CD4-positive, alpha-beta T cell treated with Interleukin-17A for 1 hour (primary cell): Measurements from ENCODE around the gene MCM8.

Source experiments
- DNase-seq: peaks from one replicate; pipeline ENCODE4 v3.0.0-alpha.2; 2020

Gene MCM8

GRCh38 chr20:5949943-5950270 is 545 bp upstream of the MCM8 start:
- DNase-seq = no peak

- DNase-seq = no peak
Observed at GRCh38 chr20:5967469-5967868, 17.0 kb downstream of the MCM8 start.

- no peak for DNase-seq
Observed at GRCh38 chr20:5968462-5968861, 18.0 kb downstream of the MCM8 start.

GRCh38 chr20:5969348-5969935 is 19.0 kb downstream of the MCM8 start:
- DNase-seq = no peak

- DNase-seq = no peak
Observed at GRCh38 chr20:5969940-5970339, 19.5 kb downstream of the MCM8 start.

GRCh38 chr20:5970381-5970780 is 19.9 kb downstream of the MCM8 start:
- no peak for DNase-seq

GRCh38 chr20:5971203-5971602 is 20.8 kb downstream of the MCM8 start:
- DNase-seq = no peak

- DNase-seq = no peak
Observed at GRCh38 chr20:5973172-5973571, 22.7 kb downstream of the MCM8 start.

- no peak for DNase-seq
Observed at GRCh38 chr20:5973971-5974370, 23.5 kb downstream of the MCM8 start.

- no peak for DNase-seq
Observed at GRCh38 chr20:5974531-5974930, 24.1 kb downstream of the MCM8 start.

GRCh38 chr20:5975778-5976177 is 25.3 kb downstream of the MCM8 start:
- no peak for DNase-seq

GRCh38 chr20:5977223-5977622 is 26.8 kb downstream of the MCM8 start:
- no peak for DNase-seq

GRCh38 chr20:5977975-5978374 is 27.5 kb downstream of the MCM8 start:
- no peak for DNase-seq

- no peak for DNase-seq
Observed at GRCh38 chr20:5979801-5980200, 29.3 kb downstream of the MCM8 start.

GRCh38 chr20:5980720-5981538 is 30.5 kb downstream of the MCM8 start:
- DNase-seq = no peak

GRCh38 chr20:5987383-5987782 is 36.9 kb downstream of the MCM8 start:
- no peak for DNase-seq

- no peak for DNase-seq
Observed at GRCh38 chr20:5989539-5989938, 39.1 kb downstream of the MCM8 start.

GRCh38 chr20:5990946-5991345 is 40.5 kb downstream of the MCM8 start:
- DNase-seq = no peak

- DNase-seq = no peak
Observed at GRCh38 chr20:5991623-5992441, 41.4 kb downstream of the MCM8 start.

GRCh38 chr20:5996765-5997164 is 46.3 kb downstream of the MCM8 start:
- peak; percentile 75 for DNase-seq

GRCh38 chr20:5999783-6000182 is 49.3 kb downstream of the MCM8 start:
- DNase-seq = no peak

- DNase-seq = no peak
Observed at GRCh38 chr20:6000871-6001270, 50.4 kb downstream of the MCM8 start.

GRCh38 chr20:6006603-6006949 is 56.1 kb downstream of the MCM8 start:
- DNase-seq = no peak

- DNase-seq = no peak
Observed at GRCh38 chr20:6007094-6007528, 56.7 kb downstream of the MCM8 start.
